Measurements from ENCODE around the gene AKR1D1.

DNA sequence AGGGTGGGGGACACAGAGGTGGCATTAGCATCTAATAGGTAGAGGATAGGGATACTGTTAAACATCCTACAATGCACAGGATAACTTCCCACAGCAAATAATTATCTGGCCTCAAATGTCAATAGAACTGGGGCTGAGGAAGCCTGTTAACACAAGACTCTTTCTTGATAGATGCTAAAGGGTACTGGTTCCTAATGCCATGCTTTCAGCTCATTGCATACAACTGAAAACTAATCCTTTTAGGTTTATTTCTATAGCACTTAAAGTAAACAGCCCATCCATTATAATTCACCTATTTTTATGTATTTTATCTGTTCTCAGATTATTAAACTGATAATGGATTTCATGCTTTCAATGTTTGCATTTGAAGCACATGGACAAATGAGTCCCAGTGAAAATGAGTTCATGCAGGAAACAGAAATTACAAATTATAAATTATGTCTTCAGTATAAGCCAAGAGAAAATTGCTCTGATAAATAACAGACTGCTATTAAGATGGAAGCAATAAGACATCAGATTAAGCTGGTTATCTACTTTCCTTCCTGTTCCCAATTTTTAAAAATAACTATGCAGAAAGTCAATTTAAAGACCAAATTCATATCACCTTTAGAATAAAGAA is 66.4 kb downstream of the AKR1D1 start:
- TF ChIP-seq, protein P1, sequence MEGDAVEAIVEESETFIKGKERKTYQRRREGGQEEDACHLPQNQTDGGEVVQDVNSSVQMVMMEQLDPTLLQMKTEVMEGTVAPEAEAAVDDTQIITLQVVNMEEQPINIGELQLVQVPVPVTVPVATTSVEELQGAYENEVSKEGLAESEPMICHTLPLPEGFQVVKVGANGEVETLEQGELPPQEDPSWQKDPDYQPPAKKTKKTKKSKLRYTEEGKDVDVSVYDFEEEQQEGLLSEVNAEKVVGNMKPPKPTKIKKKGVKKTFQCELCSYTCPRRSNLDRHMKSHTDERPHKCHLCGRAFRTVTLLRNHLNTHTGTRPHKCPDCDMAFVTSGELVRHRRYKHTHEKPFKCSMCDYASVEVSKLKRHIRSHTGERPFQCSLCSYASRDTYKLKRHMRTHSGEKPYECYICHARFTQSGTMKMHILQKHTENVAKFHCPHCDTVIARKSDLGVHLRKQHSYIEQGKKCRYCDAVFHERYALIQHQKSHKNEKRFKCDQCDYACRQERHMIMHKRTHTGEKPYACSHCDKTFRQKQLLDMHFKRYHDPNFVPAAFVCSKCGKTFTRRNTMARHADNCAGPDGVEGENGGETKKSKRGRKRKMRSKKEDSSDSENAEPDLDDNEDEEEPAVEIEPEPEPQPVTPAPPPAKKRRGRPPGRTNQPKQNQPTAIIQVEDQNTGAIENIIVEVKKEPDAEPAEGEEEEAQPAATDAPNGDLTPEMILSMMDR (IDR thresholded peaks at IDR 0.05), result no peak
- TF ChIP-seq RCOR1 (IDR thresholded peaks at IDR 0.05; ENCODE audit: low read depth, low read length) (no peak), HDAC2 (IDR thresholded peaks at IDR 0.05) (no peak), RAD21 (conservative IDR thresholded peaks at IDR 0.05 in 1 of 2, IDR thresholded peaks at IDR 0.05 in 1 of 2) (no peak)
